GM10248 (cell line): ENCODE results near the gene RAD54L2.
"Not testable (repeated sequence)": the region's sequence is repeated elsewhere in the genome, so short reads cannot be mapped to it uniquely, and the experiment has no call there.

Experiments
- CTCF ChIA-PET: fragments of 300-600 bp; sonication (Branson Sonifier 250); formaldehyde crosslinking; extraction: SDS; loops from one replicate; lab custom pipeline; 2021; ENCODE audit warnings: antibody characterized with exemption; lab: Yijun Ruan, JAX
- POLR2A ChIA-PET: fragments of 350-650 bp; sonication (Branson Sonifier 250); formaldehyde crosslinking; extraction: SDS; loops from one replicate; lab custom pipeline; 2020; ENCODE audit warnings: antibody characterized with exemption; lab: Yijun Ruan, JAX
- DNase-seq: peaks from one replicate; pipeline ENCODE4 v3.0.0; 2012; ENCODE audit errors: extremely low spot score
- CTCF ChIP-seq: IDR thresholded peaks from 2 replicates; pipeline ENCODE4 v1.5.1; 2012; ENCODE audit warnings: mild to moderate bottlenecking, low read depth; ENCODE audit errors: extremely low read depth, missing control alignments, control extremely low read depth

RAD54L2 gene

GRCh38 chr3:51559961-51560360 lies 21.4 kb downstream of the RAD54L2 start:
- CTCF ChIA-PET = interaction anchor here (1.1 to 1.9 kb wide), 4 partner anchors 9 to 58 kb away, joined by 3 to 5 read pairs (median 4); no protein-coding TSS in a partner anchor
- POLR2A ChIA-PET = no interaction called here
- no peak for TF ChIP-seq CTCF
- DNase-seq = no peak

GRCh38 chr3:51562403-51562802 lies 23.9 kb downstream of the RAD54L2 start:
- DNase-seq, POLR2A ChIA-PET: not testable (repeated sequence)
- CTCF ChIA-PET = interaction anchor here (0.6 to 1.3 kb wide), 2 partner anchors 52 to 107 kb away, joined by 3 read pairs; no protein-coding TSS in a partner anchor

GRCh38 chr3:51568036-51568435 lies 29.5 kb downstream of the RAD54L2 start:
- no peak for TF ChIP-seq CTCF
- no peak for DNase-seq
- POLR2A ChIA-PET = no interaction called here
- CTCF ChIA-PET = interaction anchor here (1.0 to 1.6 kb wide), 4 partner anchors 14 to 29 kb away, joined by 3 to 7 read pairs (median 5); no protein-coding TSS in a partner anchor

GRCh38 chr3:51568996-51569395 lies 30.5 kb downstream of the RAD54L2 start:
- no peak for DNase-seq
- CTCF ChIA-PET = interaction anchor here (1.2 kb wide), 1 partner anchor 20 kb away, joined by 4 read pairs; no protein-coding TSS in a partner anchor
- TF ChIP-seq CTCF = no peak
- POLR2A ChIA-PET = no interaction called here

- ChIA-PET CTCF (no interaction called here), POLR2A (no interaction called here)
- TF ChIP-seq CTCF = no peak
Measured at GRCh38 chr3:51578238-51578637, 39.7 kb downstream of the RAD54L2 start.

GRCh38 chr3:51580418-51580817 lies 41.9 kb downstream of the RAD54L2 start:
- ChIA-PET CTCF (interaction anchor here (0.8 to 2.2 kb wide), 3 partner anchors 8 to 78 kb away, joined by 3 to 9 read pairs (median 4); no protein-coding TSS in a partner anchor), POLR2A (no interaction called here)
- DNase-seq = no peak
- TF ChIP-seq CTCF = no peak

More at GRCh38 chr3:51578238-51578637, 39.7 kb downstream of the RAD54L2 start:
- DNase-seq = no peak

- no peak for DNase-seq
- TF ChIP-seq CTCF = no peak
- POLR2A ChIA-PET = no interaction called here
Measured at GRCh38 chr3:51581524-51581923, 43.0 kb downstream of the RAD54L2 start.

More at GRCh38 chr3:51581524-51581923, 43.0 kb downstream of the RAD54L2 start:
- CTCF ChIA-PET = interaction anchor here (0.9 to 2.2 kb wide), 3 partner anchors 14 to 79 kb away, joined by 3 to 9 read pairs (median 6); no protein-coding TSS in a partner anchor
